HG02970 (cell line): ENCODE data around the gene HMCN2.

Experiments used
- ATAC-seq: cut with Tn5 transposase; IDR thresholded peaks from one replicate; pipeline ENCODE4 v1.9.1; 2021; ENCODE audit warnings: mild to moderate bottlenecking, moderate library complexity, moderate number of reproducible peaks; ENCODE audit not compliant: unreplicated experiment, low FRiP score

Gene HMCN2

GRCh38 chr9:130341839-130342713 lies 76.5 kb downstream of the HMCN2 start:
- no peak for ATAC-seq

DNA sequence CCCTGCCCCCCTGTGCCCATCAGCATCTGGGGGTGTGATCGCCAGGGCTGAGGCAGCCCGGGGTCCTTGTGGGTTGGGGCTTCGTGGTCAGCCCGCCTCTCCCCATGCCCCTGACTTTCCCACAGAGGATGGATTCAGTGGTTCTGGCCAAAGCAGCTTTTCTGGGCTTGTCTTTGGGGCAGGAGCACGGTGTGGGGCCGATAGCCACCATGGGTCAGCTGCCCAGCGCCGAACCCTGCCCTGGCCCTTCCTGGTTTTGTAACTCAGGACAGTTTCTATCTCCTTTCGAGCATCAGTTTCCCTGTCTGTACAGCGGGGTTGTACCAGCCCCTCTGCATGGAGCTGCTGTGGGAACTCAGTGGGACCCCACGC lies 77.1 kb downstream of the HMCN2 start:
- no peak for ATAC-seq

- ATAC-seq: no peak
These were observed 77.9 kb downstream of the HMCN2 start for GRCh38 chr9:130343445-130343918.

- ATAC-seq: no peak
These were observed 78.8 kb downstream of the HMCN2 start for GRCh38 chr9:130344366-130344765.

GRCh38 chr9:130345009-130345896 lies 79.7 kb downstream of the HMCN2 start:
- no peak for ATAC-seq

- ATAC-seq: no peak
These were observed 80.4 kb downstream of the HMCN2 start for GRCh38 chr9:130345897-130346385.

- no peak for ATAC-seq
These were observed 80.9 kb downstream of the HMCN2 start for GRCh38 chr9:130346431-130346830.

GRCh38 chr9:130347036-130347435 lies 81.5 kb downstream of the HMCN2 start:
- ATAC-seq: no peak

DNA sequence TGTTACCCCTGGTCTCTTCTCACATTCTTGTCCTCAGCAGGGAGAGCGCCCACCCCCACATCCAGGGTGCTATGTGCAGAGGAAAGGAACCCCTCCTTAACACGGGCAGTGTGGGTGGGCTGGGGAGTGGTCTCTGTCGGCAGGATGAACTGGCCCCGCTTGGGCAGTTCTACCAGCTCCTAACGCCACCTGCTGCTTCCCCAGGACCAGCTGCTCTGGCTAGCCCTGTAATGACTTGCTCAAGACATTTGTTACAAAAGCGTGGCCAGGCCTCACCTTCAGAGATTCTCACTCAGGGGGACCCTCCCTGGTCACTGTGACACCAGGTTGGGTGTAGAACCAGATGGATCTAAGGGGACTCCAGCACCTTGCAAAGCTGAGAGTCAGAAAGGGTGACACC lies 82.4 kb downstream of the HMCN2 start:
- no peak for ATAC-seq

- no peak for ATAC-seq
These were observed 82.8 kb downstream of the HMCN2 start for GRCh38 chr9:130348341-130348740.

GRCh38 chr9:130348881-130349280 lies 83.3 kb downstream of the HMCN2 start:
- ATAC-seq: no peak

DNA sequence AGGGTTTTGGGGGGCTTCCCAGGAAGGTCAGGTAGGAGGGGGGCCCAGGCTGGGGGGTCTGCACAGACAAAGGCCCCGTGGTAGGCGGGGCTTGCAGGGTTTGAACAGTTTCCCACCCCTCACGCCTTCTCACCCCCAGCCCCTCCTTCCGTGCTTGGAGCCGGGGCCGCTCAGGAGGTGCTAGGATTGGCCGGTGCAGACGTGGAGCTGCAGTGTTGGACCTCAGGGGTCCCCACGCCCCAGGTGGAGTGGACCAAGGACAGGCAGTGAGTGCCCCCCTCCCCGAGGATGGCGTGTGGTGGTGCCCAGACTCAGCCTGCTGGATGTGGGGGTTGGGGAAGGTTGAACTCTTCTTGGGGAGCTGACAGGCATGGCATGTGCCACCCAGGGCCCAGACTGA lies 83.8 kb downstream of the HMCN2 start:
- ATAC-seq: no peak

GRCh38 chr9:130351343-130351742 lies 85.8 kb downstream of the HMCN2 start:
- ATAC-seq: no peak

GRCh38 chr9:130352081-130352480 lies 86.5 kb downstream of the HMCN2 start:
- ATAC-seq: no peak

DNA sequence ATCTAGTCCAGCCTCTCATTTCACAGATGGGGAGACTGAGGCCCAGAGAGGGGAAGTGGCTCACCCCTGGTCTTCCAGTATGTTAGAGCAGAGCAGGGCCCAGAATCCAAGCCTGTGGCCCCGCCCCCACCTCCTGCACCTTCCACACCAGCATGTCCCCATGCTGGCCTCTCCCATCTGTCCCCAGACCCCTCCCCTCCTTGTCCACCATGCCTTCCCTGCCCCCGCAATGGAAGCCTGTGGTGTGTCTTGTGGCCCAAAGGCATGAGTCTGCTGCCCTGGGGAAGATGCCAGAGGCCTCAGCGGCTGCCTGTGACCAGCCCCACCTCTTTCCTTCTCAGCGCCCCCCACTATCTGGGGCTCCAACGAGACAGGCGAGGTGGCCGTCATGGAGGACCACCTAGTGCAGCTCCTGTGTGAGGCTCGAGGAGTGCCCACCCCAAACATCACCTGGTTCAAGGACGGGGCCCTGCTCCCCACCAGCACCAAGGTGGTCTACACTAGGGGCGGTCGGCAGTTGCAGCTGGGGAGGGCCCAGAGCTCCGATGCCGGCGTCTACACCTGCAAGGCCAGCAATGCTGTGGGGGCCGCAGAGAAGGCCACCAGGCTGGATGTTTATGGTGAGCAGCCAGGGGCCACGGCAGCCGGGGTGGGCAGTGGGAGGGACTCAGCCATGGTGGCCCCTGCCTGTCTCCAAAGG lies 87.2 kb downstream of the HMCN2 start:
- ATAC-seq: no peak

DNA sequence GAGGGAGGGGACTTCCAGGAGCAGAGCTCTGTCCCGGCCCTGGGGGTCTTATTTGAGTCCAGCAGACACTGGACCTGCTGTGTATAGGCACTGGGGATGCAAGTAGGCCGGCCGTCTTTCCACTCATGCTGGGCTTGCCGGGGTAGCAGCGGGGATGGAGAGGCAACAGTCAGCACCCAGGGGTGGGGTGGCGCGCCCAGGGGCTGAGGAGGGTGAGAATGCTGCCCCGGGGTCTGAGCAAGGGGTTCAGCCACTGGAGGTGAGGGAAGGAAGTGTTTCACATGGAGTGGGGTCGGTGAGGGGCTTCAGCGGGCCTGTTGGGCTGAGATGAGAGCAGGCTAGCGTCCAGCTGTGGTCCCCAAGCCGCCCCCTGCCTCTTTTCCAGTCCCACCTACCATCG lies 88.8 kb downstream of the HMCN2 start:
- ATAC-seq: no peak

- ATAC-seq: no peak
These were observed 89.2 kb downstream of the HMCN2 start for GRCh38 chr9:130354806-130355205.

- no peak for ATAC-seq
These were observed 90.5 kb downstream of the HMCN2 start for GRCh38 chr9:130356033-130356432.

- ATAC-seq: no peak
These were observed 91.5 kb downstream of the HMCN2 start for GRCh38 chr9:130356877-130357584.

DNA sequence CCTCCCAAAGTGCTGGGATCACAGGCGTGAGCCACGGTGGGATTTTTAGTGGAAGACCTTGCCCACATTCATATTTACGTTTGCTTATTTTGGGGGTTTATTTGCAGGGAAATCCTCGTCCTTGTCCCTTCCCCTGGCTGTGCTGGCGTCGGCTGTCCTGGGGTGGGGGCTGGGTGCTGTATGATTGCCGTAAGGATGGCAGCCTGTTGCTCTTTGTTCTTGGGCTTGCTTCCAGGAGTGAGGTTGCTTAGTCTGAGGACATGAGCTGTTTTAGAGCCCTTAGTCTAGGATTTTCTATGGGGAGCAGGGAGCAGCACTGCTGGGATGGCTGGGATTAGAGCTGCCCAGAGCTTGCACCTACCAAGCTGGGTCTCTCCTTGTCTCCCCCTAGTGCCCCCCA lies 93.4 kb downstream of the HMCN2 start:
- ATAC-seq: no peak
